ENCODE measurements around the gene PI4KA. TPM values are rescaled to one million over a fixed set of nuclear protein-coding genes. Genes with fewer than 3 reads are reported as not detected.

Gene PI4KA
- total RNA-seq, 5 donors from 2014 or later (not counting 1 experiment from before 2014, with no cell fraction given), result 135 to 187 (median 143) TPM

DNA sequence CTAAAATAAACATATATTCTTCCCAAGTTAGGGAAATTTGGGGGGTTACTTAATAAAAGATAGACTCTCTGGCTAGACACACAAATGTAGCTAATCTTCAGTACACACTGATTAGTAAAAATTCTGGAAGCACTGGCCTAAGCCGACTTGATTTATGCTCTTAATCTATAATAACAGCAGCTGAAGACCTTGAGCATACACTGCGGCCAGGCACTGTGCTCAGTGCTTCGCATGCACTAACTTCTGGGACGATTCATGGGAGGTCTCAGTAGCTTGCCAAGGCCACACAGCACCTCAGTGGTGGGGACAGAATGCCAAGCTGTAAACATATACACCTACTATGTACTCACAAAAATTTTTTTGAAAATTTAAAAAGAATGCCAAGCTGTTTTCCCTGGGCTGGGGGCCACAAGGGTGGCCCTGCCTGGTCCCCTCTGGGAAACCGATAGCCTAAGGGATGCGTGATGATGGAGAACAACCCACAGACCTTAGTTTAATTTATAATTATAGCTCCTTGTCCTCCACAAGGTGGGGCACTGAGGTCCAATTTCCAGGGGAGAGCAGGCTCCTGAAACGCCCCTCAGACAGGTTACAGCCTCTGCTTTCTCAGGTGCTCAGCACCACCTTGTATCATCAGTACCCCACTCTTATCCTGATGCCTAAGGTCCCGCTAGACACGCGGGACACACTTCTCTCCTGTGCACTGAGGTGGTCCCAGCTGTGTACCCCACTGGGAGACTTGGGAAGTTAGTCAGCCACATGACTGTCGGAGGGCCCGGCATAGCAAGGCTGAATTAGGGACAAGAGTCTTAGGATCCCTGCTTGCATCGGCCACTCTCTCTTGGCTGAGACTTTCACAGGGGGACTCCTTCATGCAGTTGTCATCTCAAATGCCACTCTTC, 64.6 kb downstream of the PI4KA start:
- ATAC-seq (replicated peaks in 1 of 4) (no peak), DNase-seq (no peak)
- H3K4me3 ChIP-seq (ENCODE audit: control insufficient read depth in 1 of 2, extremely low read depth in 1 of 2, low read length in 1 of 2), result no peak overlapping the region
- no peaks in the 10 kb centered on the region for H3K27me3 Mint-ChIP-seq
- ChIA-PET CTCF (interaction anchor here in 1 of 2 donors (1.4 kb wide), 1 partner anchor 10 kb away, joined by 4 read pairs; no protein-coding TSS in a partner anchor), POLR2A (no interaction called here)
- WGBS (ENCODE audit: insufficient coverage), result 96% methylated on average over 9 of the region's 13 CpGs
- H3K27me3 ChIP-seq (replicated peaks in 1 of 2; ENCODE audit: control insufficient read depth in 2 of 2, extremely low read depth in 1 of 2, insufficient read depth in 2 of 2, low read length in 1 of 2), result no peaks in the 10 kb centered on the region
- no peaks in the 10 kb centered on the region for H3K4me1 Mint-ChIP-seq
- H3K9me3 ChIP-seq, result no peaks in the 10 kb centered on the region
- no peak overlapping the region for H3K4me3 Mint-ChIP-seq
- peaks cover 66% of the 10 kb centered on the region for H3K36me3 Mint-ChIP-seq
- H3K27ac Mint-ChIP-seq, result no peak overlapping the region
- peaks cover 23 to 72% of the 10 kb centered on the region in 2 donors for H3K36me3 ChIP-seq (ENCODE audit: control insufficient read depth in 2 of 2, extremely low read depth in 1 of 2, insufficient read depth in 1 of 2, low read length in 1 of 2)
- H3K27ac ChIP-seq (ENCODE audit: low read length), result no peak overlapping the region
- H3K4me1 ChIP-seq (ENCODE audit: control insufficient read depth in 1 of 2, extremely low read depth in 1 of 2, insufficient read depth in 2 of 2, low read length in 2 of 2), result no peaks in the 10 kb centered on the region
- no peaks in the 10 kb centered on the region for H3K9me3 Mint-ChIP-seq

DNA sequence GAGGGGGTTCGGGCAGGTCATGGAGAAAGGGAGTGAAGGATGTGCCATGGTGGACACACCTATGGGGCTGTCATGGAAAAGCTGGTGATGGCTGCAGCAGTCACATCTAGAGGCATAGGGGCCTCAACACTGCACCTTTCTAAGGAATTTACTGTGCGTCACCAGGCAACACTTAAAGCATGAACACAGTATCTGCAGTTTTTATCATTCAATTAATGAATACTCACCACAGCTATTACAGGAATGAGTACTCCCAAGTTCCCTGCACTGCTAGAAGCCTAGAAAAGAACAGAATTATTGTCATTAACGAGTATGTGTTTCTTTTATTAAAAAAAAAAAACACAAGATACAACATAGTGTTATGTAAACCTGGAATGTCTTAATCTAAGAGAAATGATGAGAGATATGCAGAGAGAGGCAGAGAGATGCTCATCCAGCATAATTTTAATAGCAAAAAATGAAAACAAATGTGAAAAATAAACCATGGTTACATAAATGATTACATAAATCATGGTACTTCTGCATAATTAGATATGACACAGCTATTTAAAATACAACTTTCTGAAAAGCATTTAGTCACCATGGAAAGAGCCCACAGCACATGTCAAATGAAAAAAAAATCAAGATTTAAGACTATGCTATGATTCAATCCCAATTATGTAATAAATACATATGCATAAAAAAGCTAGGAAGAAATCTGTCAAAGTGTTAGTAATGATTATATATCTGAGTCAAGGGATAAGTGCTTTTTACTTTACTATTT, 65.5 kb downstream of the PI4KA start:
- H3K4me1 Mint-ChIP-seq, result no peaks in the 10 kb centered on the region
- POLR2A ChIA-PET, result no interaction called here
- Histone ChIP-seq H3K27me3 (replicated peaks in 1 of 2; ENCODE audit: control insufficient read depth in 2 of 2, extremely low read depth in 1 of 2, insufficient read depth in 2 of 2, low read length in 1 of 2) (no peaks in the 10 kb centered on the region), H3K4me3 (ENCODE audit: control insufficient read depth in 1 of 2, extremely low read depth in 1 of 2, low read length in 1 of 2) (no peak overlapping the region), H3K4me1 (ENCODE audit: control insufficient read depth in 1 of 2, extremely low read depth in 1 of 2, insufficient read depth in 2 of 2, low read length in 2 of 2) (no peaks in the 10 kb centered on the region), H3K9me3 (no peaks in the 10 kb centered on the region), H3K27ac (ENCODE audit: low read length) (no peak overlapping the region), H3K36me3 (ENCODE audit: control insufficient read depth in 2 of 2, extremely low read depth in 1 of 2, insufficient read depth in 1 of 2, low read length in 1 of 2) (peaks cover 21 to 72% of the 10 kb centered on the region in 2 donors)
- no peaks in the 10 kb centered on the region for H3K9me3 Mint-ChIP-seq
- no peak overlapping the region for H3K27ac Mint-ChIP-seq
- no peak for ATAC-seq (replicated peaks in 1 of 4)
- 100% methylated on average over 2 of the region's 3 CpGs for WGBS (ENCODE audit: insufficient coverage)
- no peak overlapping the region for H3K4me3 Mint-ChIP-seq
- H3K27me3 Mint-ChIP-seq, result no peaks in the 10 kb centered on the region
- DNase-seq, result no peak
- H3K36me3 Mint-ChIP-seq, result peaks cover 64% of the 10 kb centered on the region
- CTCF ChIA-PET, result interaction anchor here in 1 of 2 donors (1.4 kb wide), 1 partner anchor 9 kb away, joined by 4 read pairs; no protein-coding TSS in a partner anchor

DNA sequence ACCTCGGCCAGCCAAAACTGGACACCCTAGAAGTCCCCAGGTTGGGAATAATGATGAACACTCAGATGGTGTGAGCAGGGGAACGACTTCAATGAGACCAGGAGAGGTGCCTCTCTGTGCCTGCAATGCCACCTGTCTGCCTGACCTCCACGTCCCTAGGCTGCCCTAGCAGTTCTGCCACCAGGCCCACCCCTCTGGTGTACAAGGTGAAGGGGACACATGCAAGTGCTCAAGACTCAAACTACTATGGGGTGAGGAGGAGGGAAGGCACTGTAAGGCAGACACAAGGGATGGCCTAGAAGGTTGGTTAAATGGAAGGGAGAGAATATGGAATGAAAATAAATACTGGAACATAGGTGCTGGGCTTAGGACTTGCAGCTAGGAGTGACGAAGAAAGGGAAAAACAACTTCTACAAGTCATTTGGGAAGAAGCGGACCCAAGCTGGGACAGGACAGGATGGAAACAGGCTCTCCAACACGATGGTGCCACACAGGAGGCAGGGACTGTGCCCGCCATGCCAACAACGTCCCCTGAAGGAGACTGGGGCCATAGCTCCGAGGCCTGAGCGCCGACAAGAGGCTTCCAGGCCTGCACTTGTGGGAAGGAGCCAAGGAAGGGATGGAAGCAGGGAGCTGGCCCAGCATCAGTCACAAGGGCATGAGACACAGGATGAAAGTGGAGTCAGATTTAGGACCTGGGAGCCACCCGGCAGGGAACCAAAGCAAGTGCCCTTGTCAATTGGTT, 66.2 kb downstream of the PI4KA start:
- POLR2A ChIA-PET, result no interaction called here
- H3K27ac ChIP-seq (ENCODE audit: low read length), result no peak overlapping the region
- H3K4me3 Mint-ChIP-seq, result no peak overlapping the region
- H3K9me3 Mint-ChIP-seq, result no peaks in the 10 kb centered on the region
- H3K36me3 ChIP-seq (ENCODE audit: control insufficient read depth in 2 of 2, extremely low read depth in 1 of 2, insufficient read depth in 1 of 2, low read length in 1 of 2), result peaks cover 21 to 72% of the 10 kb centered on the region in 2 donors
- H3K4me1 ChIP-seq (ENCODE audit: control insufficient read depth in 1 of 2, extremely low read depth in 1 of 2, insufficient read depth in 2 of 2, low read length in 2 of 2), result no peaks in the 10 kb centered on the region
- peaks cover 64% of the 10 kb centered on the region for H3K36me3 Mint-ChIP-seq
- CTCF ChIA-PET, result interaction anchor here in 1 of 2 donors (1.4 kb wide), 1 partner anchor 8 kb away, joined by 4 read pairs; no protein-coding TSS in a partner anchor
- H3K4me1 Mint-ChIP-seq, result no peaks in the 10 kb centered on the region
- H3K27me3 Mint-ChIP-seq, result no peaks in the 10 kb centered on the region
- WGBS (ENCODE audit: insufficient coverage), result 97% methylated on average over 10 of the region's 12 CpGs
- no peaks in the 10 kb centered on the region for H3K27me3 ChIP-seq (replicated peaks in 1 of 2; ENCODE audit: control insufficient read depth in 2 of 2, extremely low read depth in 1 of 2, insufficient read depth in 2 of 2, low read length in 1 of 2)
- ATAC-seq (replicated peaks in 1 of 4), result no peak
- H3K9me3 ChIP-seq, result no peaks in the 10 kb centered on the region
- H3K4me3 ChIP-seq (ENCODE audit: control insufficient read depth in 1 of 2, extremely low read depth in 1 of 2, low read length in 1 of 2), result no peak overlapping the region
- DNase-seq, result no peak
- H3K27ac Mint-ChIP-seq, result peak overlapping the region in 1 of 2 donors; percentile 6

DNA sequence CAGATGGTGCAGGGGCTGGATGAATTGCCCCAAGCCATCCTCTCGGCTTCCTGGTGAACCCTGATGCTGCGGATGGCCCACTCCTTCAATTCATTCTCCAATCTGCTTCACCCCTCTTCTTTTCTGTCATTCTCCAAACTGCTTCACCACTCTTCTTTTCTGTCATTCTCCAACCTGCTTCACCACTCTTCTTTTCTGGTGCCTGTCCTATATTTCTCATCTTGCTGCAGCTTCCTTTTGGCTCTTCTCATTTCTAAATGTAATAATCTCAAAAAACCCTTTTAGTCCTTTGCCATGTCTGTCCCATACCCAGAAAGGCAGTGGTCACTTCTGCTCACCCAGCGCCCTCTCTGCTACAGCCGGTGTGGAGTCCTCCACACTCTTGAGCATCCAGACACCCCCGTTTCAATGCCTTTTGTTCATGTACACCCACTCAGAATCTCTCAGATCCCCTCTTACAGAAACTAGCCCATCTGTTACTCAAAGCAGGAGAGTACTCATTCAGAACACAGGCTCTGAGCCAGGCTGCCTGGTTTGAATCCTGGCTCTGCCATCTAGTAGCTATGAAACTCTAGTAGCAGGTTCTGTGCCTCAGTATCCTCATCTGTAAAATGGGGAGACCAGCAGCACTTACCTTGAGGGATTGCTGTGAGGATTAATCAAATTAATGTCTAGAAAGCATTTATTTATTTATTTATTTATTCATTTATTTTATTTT, 69.8 kb downstream of the PI4KA start:
- ATAC-seq (replicated peaks in 1 of 4), result no peak
- H3K36me3 Mint-ChIP-seq, result peaks cover 48% of the 10 kb centered on the region

DNA sequence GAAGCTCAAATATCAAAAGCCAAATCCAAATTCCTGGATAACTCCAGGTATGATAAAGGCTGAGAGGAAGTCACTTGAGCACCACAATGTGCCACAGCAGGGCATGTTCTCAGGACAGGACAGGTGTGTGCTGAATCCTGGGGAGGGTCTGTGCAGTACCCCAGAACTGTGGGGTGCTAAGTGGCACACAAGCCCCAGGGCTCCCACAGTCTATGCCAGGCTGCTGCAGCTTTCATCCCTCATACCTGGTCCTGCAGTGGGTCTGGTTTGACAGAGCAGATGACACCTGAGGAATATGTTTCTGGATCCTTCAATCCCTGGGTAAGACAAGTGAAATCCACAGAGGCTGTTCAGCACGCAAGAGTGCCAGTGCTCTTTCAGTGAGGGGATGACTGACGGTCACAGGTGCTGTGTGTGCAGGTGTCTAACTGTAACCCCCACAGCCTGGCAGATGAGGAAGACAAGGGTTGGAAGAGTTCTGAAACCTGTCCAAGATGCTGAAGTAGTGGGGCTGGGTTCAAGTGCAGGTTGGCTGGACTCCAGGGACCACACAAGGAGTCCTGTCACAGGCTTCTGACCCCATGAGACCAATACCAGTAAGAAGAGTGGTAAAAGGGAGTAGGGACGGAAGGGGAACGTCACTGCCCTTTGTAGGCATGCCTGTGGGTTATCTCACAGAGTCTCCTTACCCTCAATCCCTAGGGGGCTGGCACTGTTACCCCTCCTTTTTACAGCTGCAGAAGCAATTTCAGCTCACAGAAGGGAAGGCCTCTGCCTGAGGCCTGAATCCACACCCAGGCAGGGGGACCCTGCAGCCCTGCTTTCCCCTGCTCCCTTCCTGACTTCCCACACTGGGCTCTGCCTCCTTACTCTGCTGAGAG, 70.6 kb downstream of the PI4KA start:
- no peaks in the 10 kb centered on the region for H3K9me3 ChIP-seq
- no peaks in the 10 kb centered on the region for H3K9me3 Mint-ChIP-seq
- H3K36me3 ChIP-seq (ENCODE audit: control insufficient read depth in 2 of 2, extremely low read depth in 1 of 2, insufficient read depth in 1 of 2, low read length in 1 of 2), result peaks cover 13 to 52% of the 10 kb centered on the region in 2 donors
- no peak overlapping the region for H3K4me3 Mint-ChIP-seq
- H3K36me3 Mint-ChIP-seq, result peaks cover 46% of the 10 kb centered on the region
- POLR2A ChIA-PET, result no interaction called here
- H3K27ac ChIP-seq (ENCODE audit: low read length), result no peak overlapping the region
- peak overlapping the region in 1 of 2 donors; percentile 2 for H3K27ac Mint-ChIP-seq
- ATAC-seq (replicated peaks in 1 of 4) (no peak), DNase-seq (no peak)
- peaks cover 0 to 2% of the 10 kb centered on the region in 2 experiments for H3K4me1 ChIP-seq (ENCODE audit: control insufficient read depth in 1 of 2, extremely low read depth in 1 of 2, insufficient read depth in 2 of 2, low read length in 2 of 2)
- H3K4me3 ChIP-seq (ENCODE audit: control insufficient read depth in 1 of 2, extremely low read depth in 1 of 2, low read length in 1 of 2), result no peak overlapping the region
- no peaks in the 10 kb centered on the region for H3K27me3 Mint-ChIP-seq
- 100% methylated on average over 2 of the region's 4 CpGs for WGBS (ENCODE audit: insufficient coverage)
- peaks cover 0 to 5% (median 1%) of the 10 kb centered on the region in 3 donors for H3K4me1 Mint-ChIP-seq
- CTCF ChIA-PET, result interaction anchor here in 1 of 2 donors (0.6 kb wide), 1 partner anchor 23 kb away, joined by 5 read pairs; no protein-coding TSS in a partner anchor
- H3K27me3 ChIP-seq (replicated peaks in 1 of 2; ENCODE audit: control insufficient read depth in 2 of 2, extremely low read depth in 1 of 2, insufficient read depth in 2 of 2, low read length in 1 of 2), result no peaks in the 10 kb centered on the region

More for the DNA sequence above, 69.8 kb downstream of the PI4KA start:
- Mint-ChIP-seq H3K9me3 (no peaks in the 10 kb centered on the region), H3K27me3 (no peaks in the 10 kb centered on the region), H3K4me3 (no peak overlapping the region), H3K4me1 (peaks cover 0 to 5% (median 1%) of the 10 kb centered on the region in 3 donors), H3K27ac (peak overlapping the region in 1 of 2 donors; percentile 2)
- Histone ChIP-seq H3K9me3 (no peaks in the 10 kb centered on the region), H3K27ac (ENCODE audit: low read length) (no peak overlapping the region), H3K4me3 (ENCODE audit: control insufficient read depth in 1 of 2, extremely low read depth in 1 of 2, low read length in 1 of 2) (no peak overlapping the region), H3K27me3 (replicated peaks in 1 of 2; ENCODE audit: control insufficient read depth in 2 of 2, extremely low read depth in 1 of 2, insufficient read depth in 2 of 2, low read length in 1 of 2) (no peaks in the 10 kb centered on the region), H3K4me1 (ENCODE audit: control insufficient read depth in 1 of 2, extremely low read depth in 1 of 2, insufficient read depth in 2 of 2, low read length in 2 of 2) (peaks cover 0 to 2% of the 10 kb centered on the region in 2 experiments), H3K36me3 (ENCODE audit: control insufficient read depth in 2 of 2, extremely low read depth in 1 of 2, insufficient read depth in 1 of 2, low read length in 1 of 2) (peaks cover 15 to 48% of the 10 kb centered on the region in 2 donors)
- ChIA-PET CTCF (no interaction called here), POLR2A (no interaction called here)
- DNase-seq, result no peak
- WGBS (ENCODE audit: insufficient coverage), result 88% methylated on average over 4 of the region's 5 CpGs
